WI38 (cell line): ENCODE results near the gene STARD5.
"Not testable (repeated sequence)": the region's sequence is repeated elsewhere in the genome, so short reads cannot be mapped to it uniquely, and the experiment has no call there.

Source experiments
- H3K4me3 ChIP-seq: 2 replicates; pipeline ENCODE4 v1.5.1; 2011; ENCODE audit warnings: low read depth, mild to moderate bottlenecking, control low read depth, low read length
- TF ChIP-seq, protein P1 (sequence below): IDR thresholded peaks from 2 replicates; pipeline ENCODE4 v1.5.1; 2012; ENCODE audit warnings: low read depth, mild to moderate bottlenecking, control low read depth, low read length

The STARD5 gene

GRCh38 chr15:81337241-81337640 is 13.3 kb upstream of the STARD5 start:
- H3K4me3 ChIP-seq: no peak overlapping the region
- TF ChIP-seq, protein P1, sequence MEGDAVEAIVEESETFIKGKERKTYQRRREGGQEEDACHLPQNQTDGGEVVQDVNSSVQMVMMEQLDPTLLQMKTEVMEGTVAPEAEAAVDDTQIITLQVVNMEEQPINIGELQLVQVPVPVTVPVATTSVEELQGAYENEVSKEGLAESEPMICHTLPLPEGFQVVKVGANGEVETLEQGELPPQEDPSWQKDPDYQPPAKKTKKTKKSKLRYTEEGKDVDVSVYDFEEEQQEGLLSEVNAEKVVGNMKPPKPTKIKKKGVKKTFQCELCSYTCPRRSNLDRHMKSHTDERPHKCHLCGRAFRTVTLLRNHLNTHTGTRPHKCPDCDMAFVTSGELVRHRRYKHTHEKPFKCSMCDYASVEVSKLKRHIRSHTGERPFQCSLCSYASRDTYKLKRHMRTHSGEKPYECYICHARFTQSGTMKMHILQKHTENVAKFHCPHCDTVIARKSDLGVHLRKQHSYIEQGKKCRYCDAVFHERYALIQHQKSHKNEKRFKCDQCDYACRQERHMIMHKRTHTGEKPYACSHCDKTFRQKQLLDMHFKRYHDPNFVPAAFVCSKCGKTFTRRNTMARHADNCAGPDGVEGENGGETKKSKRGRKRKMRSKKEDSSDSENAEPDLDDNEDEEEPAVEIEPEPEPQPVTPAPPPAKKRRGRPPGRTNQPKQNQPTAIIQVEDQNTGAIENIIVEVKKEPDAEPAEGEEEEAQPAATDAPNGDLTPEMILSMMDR: no peak

DNA sequence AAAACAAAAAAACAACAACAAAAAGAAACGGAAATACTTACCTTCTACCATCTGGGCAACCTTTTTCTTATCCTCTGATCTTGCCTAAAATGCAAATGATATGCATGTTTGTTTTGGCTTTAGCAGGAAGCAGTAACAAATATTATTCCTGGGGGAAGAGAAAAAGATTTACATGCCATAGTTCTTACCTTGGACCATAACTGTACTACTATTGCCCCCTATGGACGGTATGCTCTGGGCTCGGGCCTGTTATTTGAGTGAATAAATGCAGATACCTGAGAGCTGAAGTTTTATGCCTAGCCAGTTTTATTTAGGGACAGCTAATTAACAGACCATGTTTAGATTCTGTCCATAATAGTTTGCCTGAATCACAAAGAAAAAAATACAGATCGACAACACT is 12.6 kb upstream of the STARD5 start:
- TF ChIP-seq, protein P1: peak; percentile 45
- no peak overlapping the region for H3K4me3 ChIP-seq

- H3K4me3 ChIP-seq: no peak overlapping the region
- TF ChIP-seq, protein P1: no peak
Observed at GRCh38 chr15:81335631-81336030, 11.7 kb upstream of the STARD5 start.

DNA sequence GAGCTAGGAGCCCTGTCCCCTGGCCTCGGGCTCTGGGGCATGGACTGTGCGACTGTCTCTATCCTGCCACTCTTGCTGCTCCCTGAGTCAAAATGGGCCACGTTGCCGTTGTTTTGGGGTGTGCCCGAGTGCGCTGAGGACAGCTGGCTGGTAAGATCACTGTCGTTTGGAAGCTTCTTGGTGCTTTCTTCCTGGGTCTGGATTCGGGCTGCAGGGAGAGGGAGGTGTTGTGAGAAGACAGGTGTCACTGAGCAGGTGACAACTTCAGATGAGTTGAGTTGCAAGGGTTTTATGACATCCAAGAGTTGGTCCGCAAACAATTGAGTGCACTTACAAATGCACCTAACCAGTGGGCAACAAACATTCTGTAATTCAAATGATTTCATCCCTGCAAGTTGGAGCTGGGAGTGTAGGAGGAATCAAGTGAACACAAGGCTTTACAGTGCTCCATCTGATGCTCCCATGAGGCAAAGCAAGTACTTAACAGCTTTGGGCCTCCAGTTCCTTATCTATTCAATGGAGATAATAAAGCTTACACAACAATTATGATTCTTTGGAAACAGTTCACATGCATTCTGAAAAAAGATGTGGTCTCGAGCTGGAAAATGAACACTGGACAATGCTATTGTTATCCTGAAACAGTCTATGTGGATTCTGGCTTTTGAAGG is 11.0 kb upstream of the STARD5 start:
- TF ChIP-seq, protein P1: no peak
- H3K4me3 ChIP-seq: no peak overlapping the region

DNA sequence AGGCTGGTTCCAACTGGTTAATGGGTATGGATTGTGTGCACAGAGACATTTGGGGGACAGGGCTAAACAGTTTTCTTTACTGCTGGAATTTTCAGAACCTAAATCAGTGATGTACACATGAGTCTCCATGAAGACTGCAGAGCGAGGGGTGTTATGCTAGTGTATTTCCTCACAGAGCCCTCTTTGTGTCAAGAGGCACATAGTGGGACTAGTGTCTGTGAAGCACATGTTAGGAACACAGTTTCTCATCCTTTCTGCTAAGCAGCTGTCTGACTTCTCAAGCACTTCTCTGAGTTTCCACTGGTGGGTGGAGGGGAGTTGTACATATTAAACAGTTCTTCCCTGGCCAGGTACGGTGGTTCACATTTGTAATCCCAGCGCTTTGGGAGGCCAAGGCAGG is 9.4 kb upstream of the STARD5 start:
- TF ChIP-seq, protein P1: no peak
- H3K4me3 ChIP-seq: no peak overlapping the region

DNA sequence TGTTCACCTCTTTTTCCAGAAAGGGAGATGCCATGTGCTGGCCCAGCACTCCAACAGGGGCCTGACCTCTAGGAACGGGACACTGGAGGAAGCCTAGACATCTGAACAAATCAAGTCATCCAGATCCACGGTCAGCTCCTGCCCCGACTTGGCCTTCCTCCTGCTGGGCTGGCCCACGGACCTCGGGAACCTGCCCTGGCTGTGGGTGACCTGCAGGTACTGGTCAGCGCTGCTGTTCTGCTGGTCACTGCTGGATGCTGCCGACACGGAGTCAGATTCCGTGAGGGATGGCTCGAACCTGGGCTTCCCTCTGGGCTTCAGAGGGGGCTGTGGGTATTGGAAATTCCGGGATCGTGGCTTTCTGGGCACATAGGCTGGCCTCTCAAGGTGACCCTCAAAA is 8.4 kb upstream of the STARD5 start:
- H3K4me3 ChIP-seq: no peak overlapping the region
- TF ChIP-seq, protein P1: no peak

GRCh38 chr15:81331600-81331999 is 7.7 kb upstream of the STARD5 start:
- no peak overlapping the region for H3K4me3 ChIP-seq
- TF ChIP-seq, protein P1: no peak

DNA sequence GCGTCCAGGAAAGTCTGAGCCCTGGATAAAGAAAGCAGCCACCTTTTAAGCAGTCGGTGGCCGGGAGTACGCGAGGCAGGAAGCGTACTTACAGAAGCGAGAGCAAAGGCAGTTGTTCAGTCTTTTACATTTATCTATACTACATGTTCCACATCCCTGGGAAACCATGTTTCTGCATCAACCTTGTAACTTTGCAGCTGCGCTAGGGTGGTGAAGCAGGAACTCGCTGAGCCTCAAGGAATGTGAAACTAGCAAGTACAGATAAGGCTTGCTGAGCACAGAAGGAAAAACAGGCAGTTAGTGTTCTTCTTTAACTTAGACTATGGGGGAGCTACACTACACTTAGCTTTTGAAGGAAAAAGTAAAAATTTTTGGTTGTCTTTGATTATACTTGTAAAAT is 7.2 kb upstream of the STARD5 start:
- not testable (repeated sequence) for H3K4me3 ChIP-seq
